ENCODE measurements around the gene SLC25A21.
"Not testable (repeated sequence)": the region's sequence is repeated elsewhere in the genome, so short reads cannot be mapped to it uniquely, and the experiment has no call there.

SLC25A21 gene

GRCh38 chr14:37172024-37172869 lies at the start of gene SLC25A21:
Gene SLC25A21 (minus strand): TSS chr14:37172606.
- no peak for DNase-seq (ENCODE audit: low read depth in 2 of 2)

GRCh38 chr14:37221073-37221472 lies 48.7 kb upstream of the SLC25A21 start:
- DNase-seq (ENCODE audit: low read depth in 2 of 2) = no peak

GRCh38 chr14:37215345-37215744 lies 42.9 kb upstream of the SLC25A21 start:
- DNase-seq (ENCODE audit: low read depth in 2 of 2) = no peak

GRCh38 chr14:37213016-37213415 lies 40.6 kb upstream of the SLC25A21 start:
- no peak for DNase-seq (ENCODE audit: low read depth in 2 of 2)

- no peak for DNase-seq (ENCODE audit: low read depth in 2 of 2)
These were observed 38.0 kb upstream of the SLC25A21 start for GRCh38 chr14:37210448-37210847.

GRCh38 chr14:37209617-37210016 lies 37.2 kb upstream of the SLC25A21 start:
- DNase-seq (ENCODE audit: low read depth in 2 of 2) = not testable (repeated sequence)

GRCh38 chr14:37205623-37206605 lies 33.5 kb upstream of the SLC25A21 start:
- DNase-seq (ENCODE audit: low read depth in 2 of 2) = not testable (repeated sequence)

GRCh38 chr14:37203423-37203822 lies 31.0 kb upstream of the SLC25A21 start:
- DNase-seq (ENCODE audit: low read depth in 2 of 2) = no peak

- DNase-seq (ENCODE audit: low read depth in 2 of 2) = no peak
These were observed 30.4 kb upstream of the SLC25A21 start for GRCh38 chr14:37202812-37203211.

GRCh38 chr14:37202265-37202664 lies 29.9 kb upstream of the SLC25A21 start:
- DNase-seq (ENCODE audit: low read depth in 2 of 2) = no peak

GRCh38 chr14:37201724-37202123 lies 29.3 kb upstream of the SLC25A21 start:
- DNase-seq (ENCODE audit: low read depth in 2 of 2) = no peak

- no peak for DNase-seq (ENCODE audit: low read depth in 2 of 2)
These were observed 26.5 kb upstream of the SLC25A21 start for GRCh38 chr14:37198907-37199306.

- DNase-seq (ENCODE audit: low read depth in 2 of 2) = no peak
These were observed 25.8 kb upstream of the SLC25A21 start for GRCh38 chr14:37198273-37198598.

- peak in 1 of 2 donors; percentile 11 for DNase-seq (ENCODE audit: low read depth in 2 of 2)
These were observed 25.2 kb upstream of the SLC25A21 start, which contains the start of gene MIPOL1 for GRCh38 chr14:37197421-37198272. Gene MIPOL1 (plus strand): TSS chr14:37197937. CDS start chr14:37247889, 49,952 bp downstream.

GRCh38 chr14:37196604-37197420 lies 24.4 kb upstream of the SLC25A21 start:
- no peak for DNase-seq (ENCODE audit: low read depth in 2 of 2)

- DNase-seq (ENCODE audit: low read depth in 2 of 2) = no peak
These were observed 22.9 kb upstream of the SLC25A21 start for GRCh38 chr14:37195327-37195726.

GRCh38 chr14:37194698-37195097 lies 22.3 kb upstream of the SLC25A21 start:
- DNase-seq (ENCODE audit: low read depth in 2 of 2) = no peak

- DNase-seq (ENCODE audit: low read depth in 2 of 2) = not testable (repeated sequence)
These were observed 17.3 kb upstream of the SLC25A21 start for GRCh38 chr14:37189733-37190132.

- not testable (repeated sequence) for DNase-seq (ENCODE audit: low read depth in 2 of 2)
These were observed 15.6 kb upstream of the SLC25A21 start for GRCh38 chr14:37187840-37188577.

- DNase-seq (ENCODE audit: low read depth in 2 of 2) = no peak
These were observed 14.9 kb upstream of the SLC25A21 start for GRCh38 chr14:37187294-37187693.
